Erythroblast (primary cell): ENCODE measurements around the gene ASCL2.

ENCODE experiments used
- DNase-seq, 2 experiments: peaks; one replicate each; lab custom pipeline; 2025; lab: John Stamatoyannopoulos, UW
- GATA1 ChIP-seq: IDR thresholded peaks from 2 replicates; pipeline ENCODE4 v1.6.1; 2011; ENCODE audit warnings: low read depth, mild to moderate bottlenecking, control low read depth, low read length, moderate library complexity
- POLR2A ChIP-seq: IDR thresholded peaks from 2 replicates; pipeline ENCODE4 v1.6.1; 2011; ENCODE audit warnings: mild to moderate bottlenecking, low read length

ASCL2 gene, protein sequence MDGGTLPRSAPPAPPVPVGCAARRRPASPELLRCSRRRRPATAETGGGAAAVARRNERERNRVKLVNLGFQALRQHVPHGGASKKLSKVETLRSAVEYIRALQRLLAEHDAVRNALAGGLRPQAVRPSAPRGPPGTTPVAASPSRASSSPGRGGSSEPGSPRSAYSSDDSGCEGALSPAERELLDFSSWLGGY

DNA sequence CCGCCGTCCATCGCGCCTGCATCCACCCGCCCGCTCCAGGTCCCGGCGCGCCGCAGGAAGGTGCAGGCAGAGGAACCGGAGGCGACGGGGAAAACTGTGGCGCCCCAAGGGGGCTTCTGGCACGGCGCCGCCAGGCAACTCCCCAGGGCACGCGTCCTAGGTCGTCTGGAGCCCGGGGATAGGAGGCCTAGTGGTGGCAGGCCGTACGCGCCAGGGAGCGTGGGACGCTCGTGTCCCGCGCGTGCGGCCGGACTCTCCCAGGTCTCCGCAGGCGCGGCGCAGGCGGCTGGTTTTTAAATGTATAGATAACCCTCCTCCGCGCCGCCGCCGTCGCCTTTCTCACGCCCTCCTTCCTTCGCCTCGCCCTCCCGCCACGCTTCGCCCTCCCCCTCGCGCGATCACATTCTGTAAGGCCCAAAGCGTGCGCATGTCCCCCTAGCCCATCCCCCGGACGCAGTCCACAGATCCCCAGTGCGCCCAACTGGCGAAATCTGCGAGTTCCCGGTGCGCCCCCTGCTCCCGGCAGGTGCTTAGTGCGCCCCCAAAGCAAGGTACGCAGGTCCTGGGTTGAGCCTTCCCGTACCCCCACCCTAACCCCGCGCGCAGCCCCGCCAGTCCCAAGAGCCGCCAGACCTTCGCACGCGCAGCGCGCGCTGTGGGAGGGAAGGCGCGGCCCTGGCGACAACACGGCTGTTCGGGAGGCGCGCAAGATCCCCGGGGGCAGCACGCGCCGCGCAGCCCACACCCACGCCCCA lies at the start of gene ASCL2:
ASCL2 (minus strand) TSS at position 267 of the 755 bp plus-strand sequence; CDS start at position 11, 256 bp downstream.
- no peak for TF ChIP-seq POLR2A
- peak; percentile 41 to 51 for DNase-seq

GRCh38 chr11:2319791-2320472 lies 49.5 kb upstream of the ASCL2 start:
- peak; percentile 32 to 49 for DNase-seq
- TF ChIP-seq POLR2A (peak; percentile 47), GATA1 (no peak)

- TF ChIP-seq POLR2A, result no peak
- no peak for TF ChIP-seq GATA1
These were observed 48.3 kb upstream of the ASCL2 start for GRCh38 chr11:2318707-2319106.

DNA sequence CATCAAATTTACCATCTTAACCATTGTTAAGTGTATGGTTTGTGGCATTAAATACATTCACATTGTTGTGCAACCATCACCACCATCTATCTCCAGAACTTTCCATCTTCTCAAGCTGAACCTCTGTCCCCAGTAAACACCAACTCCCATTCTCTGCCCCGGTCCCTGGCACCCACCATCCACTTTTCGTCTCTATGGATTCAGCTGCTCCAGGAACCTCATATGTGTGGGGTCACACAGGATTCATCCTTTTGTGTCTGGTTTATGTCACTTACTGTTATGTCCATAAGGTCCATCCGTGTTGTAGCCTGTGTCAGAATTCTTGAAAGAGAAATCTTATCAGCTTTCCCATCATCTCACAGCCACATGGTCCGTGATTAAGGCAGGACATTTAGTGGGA lies 47.7 kb upstream of the ASCL2 start:
- no peak for TF ChIP-seq POLR2A
- peak; percentile 40 to 50 for DNase-seq

More at GRCh38 chr11:2318707-2319106, 48.3 kb upstream of the ASCL2 start:
- DNase-seq, result peak in 1 of 2 experiments; percentile 50

GRCh38 chr11:2317354-2318050 lies 47.1 kb upstream of the ASCL2 start:
- peak; percentile 40 to 58 for DNase-seq
- no peak for TF ChIP-seq GATA1
- TF ChIP-seq POLR2A, result no peak

DNA sequence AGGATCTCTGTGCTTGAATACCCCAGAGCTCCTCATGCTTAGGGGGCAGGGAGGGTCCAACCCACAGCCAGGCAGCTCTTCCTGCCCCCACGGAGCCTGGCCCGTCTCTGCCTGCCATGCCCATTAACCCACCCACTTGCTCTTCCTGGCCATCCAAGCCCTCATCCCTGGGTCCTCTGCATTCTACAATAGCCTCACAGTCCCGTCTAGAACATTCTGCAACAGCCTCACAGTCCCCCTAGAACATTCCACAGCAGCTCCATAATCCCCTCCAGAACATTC lies 46.5 kb upstream of the ASCL2 start:
- no peak for TF ChIP-seq GATA1
- TF ChIP-seq POLR2A, result no peak
- DNase-seq, result no peak

DNA sequence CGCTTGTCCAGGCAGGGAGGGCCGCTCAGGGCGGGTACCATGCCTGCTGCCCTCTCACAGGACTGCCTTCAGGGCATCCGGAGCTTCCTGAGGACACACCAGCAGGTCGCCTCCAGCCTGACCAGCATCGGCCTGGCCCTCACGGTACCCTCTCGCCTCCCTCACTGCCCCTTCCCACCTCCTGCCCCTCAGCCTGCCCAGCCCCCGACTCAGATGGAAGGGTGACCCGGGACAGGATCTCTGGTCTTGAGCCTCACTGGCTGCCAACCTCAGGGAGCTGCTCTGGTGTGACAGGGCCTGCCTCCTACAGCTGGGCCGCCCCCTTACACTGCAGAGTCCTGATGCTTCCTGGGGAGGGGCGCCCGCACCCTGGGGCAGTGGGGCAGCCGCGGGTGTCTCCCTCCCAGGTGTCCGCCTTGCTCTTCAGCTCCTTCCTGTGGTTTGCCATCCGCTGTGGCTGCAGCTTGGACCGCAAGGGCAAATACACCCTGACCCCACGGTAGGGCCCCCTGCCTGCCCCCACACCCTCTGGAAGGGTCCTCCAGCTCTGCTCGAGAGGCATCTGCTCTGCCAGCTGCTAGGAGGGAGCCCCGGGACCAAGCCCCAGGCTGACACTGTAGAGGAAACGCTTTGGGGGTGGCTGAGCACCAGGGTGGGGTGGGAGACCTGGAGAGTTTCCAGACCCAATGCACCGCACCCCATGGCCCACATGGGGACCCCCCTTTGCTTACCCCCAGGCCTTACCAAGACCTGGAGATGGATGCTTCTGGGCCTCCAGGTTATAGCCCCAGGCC lies 46.0 kb upstream of the ASCL2 start:
- TF ChIP-seq POLR2A (no peak), GATA1 (no peak)
- peak in 1 of 2 experiments; percentile 38 for DNase-seq

DNA sequence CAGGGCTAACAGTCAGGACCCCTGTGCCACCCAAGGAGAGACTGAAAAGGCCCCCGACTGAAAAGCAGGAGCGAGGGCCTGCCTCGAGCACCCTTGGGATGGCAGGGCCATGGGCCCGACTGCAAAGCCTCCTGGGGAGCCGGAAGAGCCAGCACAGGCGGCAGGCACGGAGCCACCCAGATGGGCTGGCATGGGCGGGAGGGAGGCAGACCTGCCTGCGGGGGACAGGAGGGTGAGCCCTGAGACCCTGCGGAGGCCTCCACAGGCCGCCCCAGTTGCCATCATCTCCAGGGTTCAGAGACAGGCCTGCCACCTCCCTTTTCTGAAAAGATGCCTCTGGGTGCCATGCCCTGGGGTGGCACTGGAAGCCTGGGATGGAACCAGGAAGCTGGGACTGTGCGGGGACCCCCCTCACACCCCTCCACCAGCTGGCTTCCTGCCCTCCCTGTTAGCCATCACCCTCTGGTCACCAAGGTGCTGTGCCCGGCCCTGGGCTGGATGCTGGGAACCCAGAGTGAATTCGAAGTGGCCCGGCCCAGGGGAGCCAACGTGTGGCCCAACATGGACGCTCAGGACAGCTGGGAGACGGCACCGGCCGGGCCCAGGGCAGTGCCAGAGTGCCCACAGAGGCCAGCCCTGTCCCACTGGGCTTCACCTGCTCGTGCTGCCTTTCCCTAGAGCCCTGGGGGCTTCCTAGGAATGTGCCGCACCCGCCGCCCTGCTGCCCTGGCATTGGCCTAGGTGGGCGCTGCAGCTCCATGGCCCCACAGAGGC lies 45.2 kb upstream of the ASCL2 start:
- DNase-seq, result no peak

GRCh38 chr11:2314525-2315394 lies 44.4 kb upstream of the ASCL2 start:
- peak; percentile 11 for TF ChIP-seq POLR2A
- no peak for TF ChIP-seq GATA1

More for the DNA sequence above, 45.2 kb upstream of the ASCL2 start:
- no peak for TF ChIP-seq GATA1

DNA sequence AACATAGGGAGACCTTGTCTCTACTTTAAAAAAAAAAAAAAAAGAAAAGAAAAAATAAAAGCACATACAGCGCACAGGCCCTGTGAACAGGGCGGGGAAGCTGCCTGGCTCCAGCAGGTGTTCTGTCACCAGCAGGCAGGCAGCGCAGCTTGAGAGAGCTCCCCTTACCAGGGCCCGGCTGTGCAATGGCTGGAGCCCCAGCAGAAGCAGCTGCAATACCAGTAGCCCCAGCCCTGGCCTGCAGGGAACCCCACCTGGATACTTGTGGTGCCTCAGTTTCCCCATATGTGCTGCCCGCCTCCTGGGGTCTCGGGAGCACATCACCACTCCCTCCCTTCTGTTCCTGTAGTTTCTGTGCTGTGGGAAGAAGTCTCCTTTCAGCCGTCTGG lies 43.7 kb upstream of the ASCL2 start:
- TF ChIP-seq POLR2A, result peak; percentile 26
- TF ChIP-seq GATA1, result no peak
- DNase-seq, result no peak

More at GRCh38 chr11:2314525-2315394, 44.4 kb upstream of the ASCL2 start:
- DNase-seq, result peak; percentile 80 to 82

DNA sequence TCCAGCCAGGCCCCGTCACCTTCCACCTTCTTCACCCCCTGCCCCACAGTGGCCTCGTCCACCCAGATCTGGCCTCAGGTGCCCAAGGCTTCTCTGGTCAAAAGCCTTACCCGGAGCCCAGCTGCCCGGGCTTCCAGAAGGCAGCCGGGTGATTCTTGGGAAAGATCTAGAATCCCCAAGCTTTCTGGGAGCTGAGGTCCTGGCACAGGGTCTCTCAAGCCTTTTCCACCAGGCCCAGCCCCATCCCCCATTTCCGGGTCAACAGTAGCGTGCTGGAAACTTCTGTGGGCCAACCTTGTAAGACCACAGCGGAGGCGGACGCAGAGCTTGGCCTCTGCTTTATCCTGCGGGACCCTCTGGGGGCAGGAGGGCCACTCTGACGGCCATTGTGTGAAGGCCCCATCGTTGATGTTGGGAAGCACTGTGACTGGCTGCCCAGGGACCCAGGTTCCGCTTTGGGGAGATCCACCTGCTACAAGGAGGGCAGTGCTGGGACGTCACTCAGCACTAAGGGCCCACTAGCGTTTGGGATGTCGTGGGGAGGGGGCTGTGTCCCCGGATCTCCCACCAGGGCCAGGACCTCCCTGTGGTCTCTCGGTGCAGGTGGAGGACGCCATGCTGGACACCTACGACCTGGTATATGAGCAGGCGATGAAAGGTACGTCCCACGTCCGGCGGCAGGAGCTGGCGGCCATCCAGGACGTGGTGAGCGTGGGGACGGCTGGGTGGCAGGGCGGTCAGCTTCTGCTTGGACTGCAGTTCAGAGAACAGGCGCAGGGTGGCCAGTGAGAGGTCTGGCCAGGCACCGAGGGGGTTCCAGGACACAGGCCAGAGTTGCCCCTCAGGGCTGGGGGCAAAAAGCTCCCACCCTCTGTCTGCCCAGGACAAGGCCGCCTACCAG lies 42.9 kb upstream of the ASCL2 start:
- peak in 1 of 2 experiments; percentile 26 for DNase-seq
- TF ChIP-seq GATA1, result no peak
- TF ChIP-seq POLR2A, result peak; percentile 9
